Measurements from ENCODE around the gene PPOX.

DNA sequence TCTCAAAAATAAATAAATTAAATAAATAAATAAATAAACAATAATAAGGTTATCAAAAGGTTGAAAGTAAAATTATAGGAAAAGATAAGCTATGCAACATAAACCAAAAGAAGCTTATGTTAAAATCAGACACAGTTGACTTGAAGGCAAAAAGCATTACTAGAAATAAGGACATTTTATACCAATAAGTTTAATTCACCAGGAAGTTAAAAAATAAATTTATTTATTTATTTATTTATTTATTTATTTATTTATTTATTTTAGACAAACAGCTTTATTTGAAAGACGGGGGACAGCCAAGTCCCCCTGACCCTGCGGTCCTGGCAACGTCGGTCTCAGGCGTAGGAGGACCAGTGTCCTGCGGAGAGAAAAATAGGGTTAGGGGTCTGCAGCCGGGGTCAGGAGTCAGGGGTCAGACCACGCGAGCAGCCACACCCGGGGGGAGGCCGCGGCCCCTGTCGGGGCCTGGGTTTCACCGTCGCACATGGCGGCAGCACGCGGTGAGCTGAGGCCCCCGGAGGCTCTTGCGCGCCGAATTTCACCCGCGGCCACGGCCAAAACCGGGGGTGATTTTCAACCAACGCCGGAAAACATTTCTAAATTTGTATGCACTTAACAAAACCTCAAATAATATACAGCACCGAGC is 25.3 kb upstream of the PPOX start:
- TF ChIP-seq EP300 (IDR thresholded peaks at IDR 0.05) (no peak), POLR2A (IDR thresholded peaks at IDR 0.05; ENCODE audit: low read depth) (no peak)
- TF ChIP-seq, protein P1, sequence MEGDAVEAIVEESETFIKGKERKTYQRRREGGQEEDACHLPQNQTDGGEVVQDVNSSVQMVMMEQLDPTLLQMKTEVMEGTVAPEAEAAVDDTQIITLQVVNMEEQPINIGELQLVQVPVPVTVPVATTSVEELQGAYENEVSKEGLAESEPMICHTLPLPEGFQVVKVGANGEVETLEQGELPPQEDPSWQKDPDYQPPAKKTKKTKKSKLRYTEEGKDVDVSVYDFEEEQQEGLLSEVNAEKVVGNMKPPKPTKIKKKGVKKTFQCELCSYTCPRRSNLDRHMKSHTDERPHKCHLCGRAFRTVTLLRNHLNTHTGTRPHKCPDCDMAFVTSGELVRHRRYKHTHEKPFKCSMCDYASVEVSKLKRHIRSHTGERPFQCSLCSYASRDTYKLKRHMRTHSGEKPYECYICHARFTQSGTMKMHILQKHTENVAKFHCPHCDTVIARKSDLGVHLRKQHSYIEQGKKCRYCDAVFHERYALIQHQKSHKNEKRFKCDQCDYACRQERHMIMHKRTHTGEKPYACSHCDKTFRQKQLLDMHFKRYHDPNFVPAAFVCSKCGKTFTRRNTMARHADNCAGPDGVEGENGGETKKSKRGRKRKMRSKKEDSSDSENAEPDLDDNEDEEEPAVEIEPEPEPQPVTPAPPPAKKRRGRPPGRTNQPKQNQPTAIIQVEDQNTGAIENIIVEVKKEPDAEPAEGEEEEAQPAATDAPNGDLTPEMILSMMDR (IDR thresholded peaks at IDR 0.05) = no peak
